GM13976 (cell line): Measurements from ENCODE around the gene VEPH1.

Experiments
- DNase-seq: peaks from one replicate; pipeline ENCODE4 v3.0.0; 2012; ENCODE audit warnings: low spot score
- CTCF ChIP-seq: IDR thresholded peaks from 2 replicates; pipeline ENCODE4 v1.5.1; 2012; ENCODE audit warnings: borderline replicate concordance, mild to moderate bottlenecking; ENCODE audit not compliant: insufficient read depth; ENCODE audit errors: extremely low read depth, missing control alignments, control extremely low read depth
- in situ Hi-C: fragments of 300-500 bp; cut with MboI; formaldehyde crosslinking; loops from one replicate; pipeline ENCODE4 v1.12.0; 2022; ENCODE audit warnings: low sequenced_read_pairs, mixed read lengths, inconsistent platforms; ENCODE audit not compliant: unreplicated experiment

Gene VEPH1

GRCh38 chr3:157290766-157291165, 212.4 kb downstream of the VEPH1 start:
- TF ChIP-seq CTCF = no peak
- no peak for DNase-seq
- in situ Hi-C loops = no loop called here

- TF ChIP-seq CTCF = no peak
- no peak for DNase-seq
- in situ Hi-C loops = no loop called here
These were observed 217.2 kb downstream of the VEPH1 start for GRCh38 chr3:157285966-157286365.

GRCh38 chr3:157285141-157285540, 218.1 kb downstream of the VEPH1 start:
- in situ Hi-C loops = no loop called here
- TF ChIP-seq CTCF = no peak
- DNase-seq = no peak

- DNase-seq = no peak
- no peak for TF ChIP-seq CTCF
- in situ Hi-C loops = no loop called here
These were observed 218.5 kb downstream of the VEPH1 start for GRCh38 chr3:157284688-157285087.

- TF ChIP-seq CTCF = no peak
- in situ Hi-C loops = no loop called here
- DNase-seq = no peak
These were observed 220.7 kb downstream of the VEPH1 start for GRCh38 chr3:157282261-157283191.

GRCh38 chr3:157280786-157281185, 222.4 kb downstream of the VEPH1 start:
- DNase-seq = no peak
- no peak for TF ChIP-seq CTCF
- in situ Hi-C loops = no loop called here

GRCh38 chr3:157280354-157280753, 222.9 kb downstream of the VEPH1 start:
- TF ChIP-seq CTCF = no peak
- in situ Hi-C loops = no loop called here
- no peak for DNase-seq
